ENCODE results near the gene GRK3. TPM values are rescaled to one million over a fixed set of nuclear protein-coding genes. Genes with fewer than 3 reads are reported as not detected.
A peak's percentile ranks its signal among the peaks of the same experiment; 100 is the strongest.

GRK3 gene
- total RNA-seq, 2 donors from 2014 or later, result 5.8 to 27.2 TPM

DNA sequence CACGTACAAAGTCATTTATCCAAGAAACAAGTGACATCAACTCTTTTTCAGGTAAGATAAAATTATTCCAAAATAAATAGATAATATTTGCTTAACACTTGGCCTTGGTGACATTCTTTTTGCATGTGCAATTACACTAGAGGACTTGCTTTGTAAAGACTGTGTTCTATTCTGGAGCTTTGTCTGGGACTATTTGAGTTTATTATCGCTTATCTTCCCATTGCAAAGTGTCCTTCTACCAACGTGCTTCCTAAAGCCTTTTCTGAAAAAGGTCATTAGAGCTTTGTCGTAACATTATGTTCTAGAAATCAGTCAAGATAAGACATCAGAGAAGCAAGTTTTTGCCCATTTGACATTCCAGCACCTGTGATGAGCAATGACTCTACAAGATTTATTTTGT is 99.2 kb downstream of the GRK3 start:
- no peaks in the 10 kb centered on the region for H3K36me3 Mint-ChIP-seq (ENCODE audit: low read depth)
- H3K27ac Mint-ChIP-seq, result no peak overlapping the region
- no peaks in the 10 kb centered on the region for H3K9me3 Mint-ChIP-seq
- no peak overlapping the region for H3K4me3 Mint-ChIP-seq
- no peaks in the 10 kb centered on the region for H3K4me1 Mint-ChIP-seq
- peaks cover 21% of the 10 kb centered on the region for H3K27me3 Mint-ChIP-seq
- ATAC-seq (replicated peaks), result no peak

DNA sequence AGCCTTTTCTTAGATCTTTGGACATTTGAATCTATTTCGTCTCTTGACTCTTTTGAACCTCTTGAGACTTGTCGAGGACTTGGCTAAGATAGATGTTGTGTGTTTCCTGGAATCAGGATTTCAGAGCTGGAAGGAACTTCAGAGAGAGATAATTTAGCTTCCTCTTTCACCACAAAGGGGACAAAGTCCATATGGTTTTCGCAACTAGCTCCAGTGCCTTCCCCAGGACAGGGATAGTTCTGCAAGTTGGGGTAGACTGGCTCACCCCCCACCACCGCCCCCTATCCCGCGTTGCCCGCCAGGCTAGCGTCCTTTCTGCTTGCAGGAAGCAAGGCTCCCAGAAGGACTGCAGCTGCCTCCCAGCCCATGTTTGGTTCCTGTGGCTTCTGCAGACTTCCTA is 101.8 kb downstream of the GRK3 start:
- ATAC-seq (replicated peaks), result no peak
- Mint-ChIP-seq H3K4me1 (no peaks in the 10 kb centered on the region), H3K9me3 (no peaks in the 10 kb centered on the region), H3K27ac (no peak overlapping the region), H3K4me3 (no peak overlapping the region), H3K36me3 (ENCODE audit: low read depth) (no peaks in the 10 kb centered on the region), H3K27me3 (peaks cover 16% of the 10 kb centered on the region)

DNA sequence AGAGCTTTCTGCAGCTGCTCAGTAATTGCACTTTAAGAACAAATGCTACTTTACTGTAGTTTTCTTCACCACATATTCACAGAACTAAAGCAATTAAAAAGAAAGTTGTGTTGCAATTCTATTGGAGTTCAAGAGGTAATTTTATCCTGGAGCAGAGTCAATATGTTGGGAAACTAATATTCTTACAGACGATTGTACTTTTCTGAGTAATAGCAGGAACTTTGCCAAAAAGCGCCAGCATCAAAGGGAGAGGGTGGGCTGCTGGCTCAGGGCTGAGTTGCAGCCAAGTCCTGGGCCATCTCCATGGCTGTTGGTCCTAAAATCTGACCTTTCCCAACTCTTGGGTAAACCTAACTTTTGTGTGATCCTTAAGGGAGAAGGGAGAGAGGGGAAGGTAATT is 104.0 kb downstream of the GRK3 start:
- Mint-ChIP-seq H3K9me3 (no peaks in the 10 kb centered on the region), H3K27ac (no peak overlapping the region), H3K4me3 (no peak overlapping the region), H3K4me1 (peaks cover 5% of the 10 kb centered on the region), H3K36me3 (ENCODE audit: low read depth) (no peaks in the 10 kb centered on the region), H3K27me3 (peaks cover 16% of the 10 kb centered on the region)
- ATAC-seq (replicated peaks), result no peak

DNA sequence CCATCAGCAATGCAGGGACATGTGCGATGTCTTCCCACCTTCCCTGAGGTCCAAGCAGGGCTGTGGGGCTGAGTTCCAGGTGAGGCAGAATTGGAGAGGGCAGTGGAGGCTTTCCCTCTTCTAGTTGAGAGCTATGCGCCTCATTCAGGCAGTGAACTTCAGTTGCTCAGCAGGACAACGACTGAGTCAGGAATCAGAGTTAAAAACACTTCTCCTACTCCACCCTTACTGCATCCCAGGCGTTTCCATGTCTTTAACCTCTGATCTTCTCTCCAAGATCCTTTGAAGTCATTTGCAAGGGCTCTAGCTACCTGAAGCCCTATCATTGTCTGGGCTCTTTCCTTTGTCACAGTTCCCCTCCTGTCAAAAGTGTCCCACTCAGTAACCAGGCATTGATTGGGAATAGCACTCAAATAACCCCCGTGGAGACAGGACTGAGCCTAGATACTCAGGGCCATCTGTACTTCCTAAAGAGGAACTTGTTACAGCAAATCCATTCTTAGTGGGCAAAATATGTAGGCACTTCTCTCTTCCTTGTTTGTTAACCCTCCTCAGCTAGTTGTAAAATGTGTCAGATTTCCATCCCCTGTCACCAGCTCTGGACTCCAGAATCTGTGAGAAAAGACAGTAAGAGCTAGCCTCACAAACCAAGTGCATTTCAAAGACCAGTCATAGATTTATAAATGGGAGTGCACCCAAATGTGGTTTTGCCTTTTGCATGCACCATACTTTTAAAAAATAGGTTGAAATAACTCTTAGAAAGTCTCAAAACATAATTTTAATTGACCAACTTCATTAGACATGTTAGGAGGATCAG is 105.0 kb downstream of the GRK3 start:
- H3K27ac Mint-ChIP-seq, result peak overlapping the region; percentile 29
- H3K36me3 Mint-ChIP-seq (ENCODE audit: low read depth), result no peaks in the 10 kb centered on the region

DNA sequence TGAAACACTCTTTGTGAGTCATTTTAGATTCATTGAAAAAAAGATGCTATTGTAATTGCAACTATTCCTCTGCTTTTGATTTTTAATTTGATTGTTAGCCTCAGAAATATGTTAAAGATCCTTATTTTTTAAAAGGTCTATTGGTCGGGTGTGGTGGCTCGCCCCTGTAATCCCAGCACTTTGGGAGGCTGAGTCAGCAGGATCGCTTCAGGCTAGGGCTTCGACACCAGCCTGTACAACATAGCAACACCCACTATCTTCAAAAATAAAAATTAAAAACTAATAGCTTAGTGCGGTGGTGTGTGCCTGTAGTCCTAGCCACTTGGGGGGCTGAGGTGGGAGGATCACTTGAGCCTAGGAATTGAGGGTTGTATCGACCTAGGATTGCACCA is 105.6 kb downstream of the GRK3 start:
- peak overlapping the region; percentile 29 for H3K27ac Mint-ChIP-seq
- H3K4me3 Mint-ChIP-seq, result no peak overlapping the region
- peaks cover 5% of the 10 kb centered on the region for H3K4me1 Mint-ChIP-seq
- H3K36me3 Mint-ChIP-seq (ENCODE audit: low read depth), result no peaks in the 10 kb centered on the region
- ATAC-seq (replicated peaks), result no peak
- peaks cover 16% of the 10 kb centered on the region for H3K27me3 Mint-ChIP-seq
- H3K9me3 Mint-ChIP-seq, result no peaks in the 10 kb centered on the region

More for the DNA sequence above, 105.0 kb downstream of the GRK3 start:
- Mint-ChIP-seq H3K4me1 (peaks cover 5% of the 10 kb centered on the region), H3K9me3 (no peaks in the 10 kb centered on the region), H3K4me3 (no peak overlapping the region), H3K27me3 (peaks cover 16% of the 10 kb centered on the region)
- ATAC-seq (replicated peaks), result no peak

DNA sequence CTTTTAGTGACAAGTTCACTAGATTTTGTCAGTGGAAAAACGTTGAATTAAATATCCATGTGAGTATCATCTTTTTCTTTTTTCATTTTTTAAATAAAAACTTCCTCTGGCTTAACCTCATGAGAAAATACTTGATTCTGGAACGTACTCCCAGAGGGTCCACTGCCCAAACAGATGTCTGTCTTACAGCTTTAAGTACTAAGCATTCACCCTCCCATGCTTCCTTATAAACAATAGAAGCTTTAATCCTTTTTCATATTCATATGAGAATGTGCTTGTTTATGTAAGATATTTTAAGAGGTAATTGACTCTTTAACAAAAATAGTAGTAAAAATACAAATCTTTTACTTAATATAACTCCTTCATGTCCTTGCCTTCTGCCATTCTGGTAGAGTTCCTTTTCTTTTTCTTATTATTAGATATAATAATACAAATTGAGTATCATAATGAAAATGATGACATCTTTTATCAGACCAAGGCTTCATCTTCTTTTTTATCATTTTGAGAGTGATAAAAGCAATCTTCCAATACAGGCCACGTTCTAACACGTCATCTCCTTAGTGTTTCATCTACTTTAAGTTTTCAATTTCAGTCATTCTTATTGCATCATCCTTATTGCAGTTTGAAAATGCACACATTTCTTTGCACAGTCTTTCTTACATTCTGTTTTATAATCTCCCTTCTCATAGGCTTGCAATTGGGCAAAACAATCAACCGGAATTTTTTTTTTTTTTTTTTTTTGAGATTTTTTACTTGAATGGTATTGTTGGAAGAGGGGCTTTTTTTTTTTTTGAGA is 108.0 kb downstream of the GRK3 start:
- peaks cover 5% of the 10 kb centered on the region for H3K4me1 Mint-ChIP-seq
- H3K4me3 Mint-ChIP-seq, result no peak overlapping the region

DNA sequence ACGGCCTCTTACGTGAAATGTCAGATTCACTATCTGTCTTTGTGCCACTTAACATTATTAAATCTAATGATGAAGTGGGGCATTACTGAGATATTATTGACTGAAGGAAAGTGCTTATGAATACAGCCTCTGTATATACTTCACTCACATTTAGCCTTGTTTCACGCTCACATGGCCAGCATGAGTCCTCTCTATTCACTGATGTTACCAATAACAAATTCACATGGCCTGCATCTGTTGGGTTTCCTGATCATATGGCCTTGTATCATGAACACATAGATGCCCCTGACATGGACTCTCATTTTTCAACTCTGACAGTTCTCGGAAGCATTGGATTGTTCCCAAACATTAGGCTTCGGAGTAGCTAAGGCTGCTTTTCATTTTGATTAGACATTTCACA is 109.2 kb downstream of the GRK3 start:
- no peaks in the 10 kb centered on the region for H3K9me3 Mint-ChIP-seq

More for the DNA sequence above, 108.0 kb downstream of the GRK3 start:
- Mint-ChIP-seq H3K9me3 (no peaks in the 10 kb centered on the region), H3K27me3 (peaks cover 5% of the 10 kb centered on the region), H3K36me3 (ENCODE audit: low read depth) (no peaks in the 10 kb centered on the region), H3K27ac (peak overlapping the region; percentile 11)
- peak; percentile 76 for ATAC-seq (replicated peaks)

DNA sequence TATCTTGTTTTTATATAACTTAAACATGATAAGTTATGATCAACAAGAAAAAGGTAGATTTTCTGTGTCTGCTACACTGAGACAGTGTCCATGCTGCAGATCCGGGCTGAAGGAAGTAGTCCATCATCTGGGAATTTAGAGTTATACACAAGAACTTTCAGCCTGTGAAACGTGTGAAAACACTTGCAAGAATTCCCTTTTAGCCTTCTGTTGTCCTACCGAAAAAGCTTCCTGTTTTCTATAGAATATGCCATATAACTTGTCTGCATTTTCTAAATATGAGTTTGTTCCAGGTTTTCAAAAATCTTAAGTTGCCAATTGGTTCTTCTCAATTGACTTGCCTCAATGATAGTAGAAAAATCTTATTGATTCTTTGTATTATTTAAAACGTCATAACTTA is 113.2 kb downstream of the GRK3 start:
- no peak for ATAC-seq (replicated peaks)
- Mint-ChIP-seq H3K27me3 (no peaks in the 10 kb centered on the region), H3K9me3 (no peaks in the 10 kb centered on the region), H3K4me3 (no peak overlapping the region), H3K27ac (no peak overlapping the region), H3K36me3 (ENCODE audit: low read depth) (no peaks in the 10 kb centered on the region), H3K4me1 (peaks cover 3% of the 10 kb centered on the region)

More for the DNA sequence above, 109.2 kb downstream of the GRK3 start:
- Mint-ChIP-seq H3K36me3 (ENCODE audit: low read depth) (no peaks in the 10 kb centered on the region), H3K27me3 (no peaks in the 10 kb centered on the region), H3K4me1 (peaks cover 5% of the 10 kb centered on the region), H3K27ac (no peak overlapping the region), H3K4me3 (no peak overlapping the region)
- no peak for ATAC-seq (replicated peaks)

DNA sequence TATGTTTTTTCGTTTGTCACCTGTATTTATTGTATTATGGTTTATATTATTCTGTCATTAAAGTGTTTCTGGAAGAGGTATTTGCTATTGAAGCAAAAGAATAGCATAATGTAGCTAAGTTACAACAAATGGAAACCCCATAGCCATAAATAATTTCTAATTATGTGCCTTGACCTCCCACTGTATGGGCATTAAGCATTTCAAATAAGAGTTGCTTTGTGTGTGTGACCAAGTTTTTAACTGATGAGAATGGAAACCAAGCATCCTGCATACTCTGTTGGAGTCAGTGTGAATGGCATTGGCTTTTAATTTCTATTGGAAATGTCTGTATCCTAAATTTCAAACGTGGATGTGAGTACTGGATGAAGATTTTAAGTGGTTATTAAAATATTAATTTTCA is 115.6 kb downstream of the GRK3 start:
- H3K36me3 Mint-ChIP-seq (ENCODE audit: low read depth), result no peaks in the 10 kb centered on the region
- no peak overlapping the region for H3K4me3 Mint-ChIP-seq
- no peak overlapping the region for H3K27ac Mint-ChIP-seq
- no peaks in the 10 kb centered on the region for H3K27me3 Mint-ChIP-seq
- no peaks in the 10 kb centered on the region for H3K9me3 Mint-ChIP-seq
- no peak for ATAC-seq (replicated peaks)
- no peaks in the 10 kb centered on the region for H3K4me1 Mint-ChIP-seq

DNA sequence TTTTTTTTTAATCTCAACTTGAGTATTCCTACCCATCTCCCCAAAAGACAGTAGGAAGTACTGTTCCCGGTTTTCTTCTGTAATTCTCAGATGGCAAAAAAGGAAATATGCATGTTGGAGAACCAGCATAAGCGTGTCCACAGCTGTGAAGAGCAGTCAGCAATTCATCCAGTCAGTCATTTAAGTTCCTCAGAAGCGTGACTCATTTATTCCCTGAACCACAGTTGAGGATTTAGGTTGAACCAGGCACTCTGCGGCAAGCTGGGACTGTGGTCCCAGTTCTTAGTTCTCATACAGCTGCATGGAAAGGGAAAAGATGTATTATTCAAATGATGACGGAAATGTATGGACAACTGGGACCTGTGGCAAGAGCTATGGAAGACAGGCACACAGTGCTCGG is 116.5 kb downstream of the GRK3 start:
- Mint-ChIP-seq H3K36me3 (ENCODE audit: low read depth) (no peaks in the 10 kb centered on the region), H3K4me1 (no peaks in the 10 kb centered on the region), H3K27ac (no peak overlapping the region), H3K9me3 (no peaks in the 10 kb centered on the region), H3K4me3 (no peak overlapping the region), H3K27me3 (no peaks in the 10 kb centered on the region)
- peak; percentile 60 for ATAC-seq (replicated peaks)

DNA sequence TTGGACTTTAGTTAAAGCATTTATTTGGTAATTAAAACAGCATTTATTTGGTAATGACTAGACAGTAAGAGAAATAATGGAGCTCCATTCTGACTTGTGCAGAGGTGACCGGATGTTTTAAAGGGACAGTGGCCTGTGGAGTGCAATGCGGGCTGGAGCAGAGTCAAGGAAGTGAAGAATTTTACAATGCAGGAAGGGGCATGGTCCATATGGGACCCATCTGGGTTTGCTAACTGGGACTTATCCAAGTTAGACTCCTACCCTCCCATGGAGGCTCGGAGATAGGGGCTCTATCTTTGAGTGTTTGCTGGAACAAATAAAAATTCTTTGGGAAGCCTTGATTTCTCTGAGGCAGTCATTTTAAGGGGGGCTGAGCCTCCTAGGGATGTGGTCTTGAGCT is 117.6 kb downstream of the GRK3 start:
- no peaks in the 10 kb centered on the region for H3K27me3 Mint-ChIP-seq
- ATAC-seq (replicated peaks), result no peak
- H3K27ac Mint-ChIP-seq, result no peak overlapping the region
- H3K36me3 Mint-ChIP-seq (ENCODE audit: low read depth), result no peaks in the 10 kb centered on the region
- no peak overlapping the region for H3K4me3 Mint-ChIP-seq
- no peaks in the 10 kb centered on the region for H3K9me3 Mint-ChIP-seq
- no peaks in the 10 kb centered on the region for H3K4me1 Mint-ChIP-seq

DNA sequence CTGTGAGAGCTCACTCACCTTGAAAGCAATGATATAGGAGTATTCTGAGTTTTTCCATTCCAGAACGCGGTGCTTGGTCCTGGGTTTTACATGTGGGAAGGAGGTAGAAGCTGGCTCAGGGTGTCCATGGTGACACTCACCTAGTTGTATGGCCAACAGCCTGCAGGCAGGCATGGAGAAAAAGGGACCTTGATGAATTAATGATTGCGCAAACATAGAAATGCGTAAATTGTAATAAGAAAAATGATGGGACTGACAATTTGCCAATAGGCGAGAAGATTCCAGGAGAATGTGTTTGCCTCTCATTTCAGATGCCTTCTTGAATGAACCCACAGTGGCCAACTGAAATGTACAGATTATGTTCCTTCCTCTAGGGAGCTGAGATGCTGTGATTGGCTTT is 124.2 kb downstream of the GRK3 start:
- H3K4me3 Mint-ChIP-seq, result no peak overlapping the region
- H3K27ac Mint-ChIP-seq, result no peak overlapping the region
- no peaks in the 10 kb centered on the region for H3K4me1 Mint-ChIP-seq
- H3K9me3 Mint-ChIP-seq, result no peaks in the 10 kb centered on the region
- no peaks in the 10 kb centered on the region for H3K36me3 Mint-ChIP-seq (ENCODE audit: low read depth)
- H3K27me3 Mint-ChIP-seq, result no peaks in the 10 kb centered on the region
- no peak for ATAC-seq (replicated peaks)

DNA sequence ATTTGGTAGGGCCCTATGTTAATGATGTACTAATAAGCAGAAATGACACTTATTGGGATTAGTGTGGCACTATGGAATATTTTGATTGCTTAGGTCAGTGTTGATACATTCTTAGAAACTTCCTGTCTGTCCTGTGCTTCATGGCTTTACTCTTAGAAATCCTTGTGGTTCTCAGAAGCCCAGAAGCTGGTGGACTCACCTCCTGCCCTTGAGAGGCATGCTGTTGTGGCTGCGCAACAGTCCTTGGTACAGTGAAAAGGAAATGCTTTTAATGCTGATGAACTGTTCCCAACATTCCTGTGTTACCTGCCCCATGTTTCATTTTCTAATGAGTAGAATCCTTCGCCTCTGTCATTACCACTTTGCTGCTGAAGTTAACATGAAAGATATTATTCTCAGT is 125.2 kb downstream of the GRK3 start:
- ATAC-seq (replicated peaks), result no peak
- Mint-ChIP-seq H3K4me3 (no peak overlapping the region), H3K27ac (no peak overlapping the region), H3K4me1 (no peaks in the 10 kb centered on the region), H3K27me3 (peaks cover 2% of the 10 kb centered on the region), H3K9me3 (no peaks in the 10 kb centered on the region), H3K36me3 (ENCODE audit: low read depth) (no peaks in the 10 kb centered on the region)

DNA sequence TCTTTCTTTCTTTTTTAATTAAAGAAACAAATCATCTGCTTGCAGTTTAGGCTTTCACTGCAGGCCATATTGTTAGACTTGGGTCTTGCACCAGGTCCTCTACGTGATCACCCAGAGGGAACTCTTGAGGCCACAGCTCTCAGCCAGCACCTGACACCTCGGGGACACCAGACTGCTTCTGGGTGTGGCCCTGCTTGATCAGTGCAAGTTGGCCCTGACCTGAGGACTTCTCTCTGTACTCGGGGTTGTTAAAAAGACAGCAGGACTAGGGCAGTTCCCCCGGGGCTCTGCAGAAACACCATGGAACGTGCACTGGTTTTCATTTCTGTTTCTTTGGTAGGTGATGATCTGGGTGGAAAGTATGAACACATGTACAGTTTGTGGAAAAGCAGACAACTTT is 126.3 kb downstream of the GRK3 start:
- Mint-ChIP-seq H3K36me3 (ENCODE audit: low read depth) (no peaks in the 10 kb centered on the region), H3K9me3 (no peaks in the 10 kb centered on the region), H3K4me1 (no peaks in the 10 kb centered on the region), H3K27me3 (peaks cover 5% of the 10 kb centered on the region), H3K27ac (peak overlapping the region; percentile 33), H3K4me3 (no peak overlapping the region)
- ATAC-seq (replicated peaks), result no peak
